HFFc6 (cell line): ENCODE data around the gene TMEM260. TPM values are rescaled to one million over a fixed set of nuclear protein-coding genes. Genes with fewer than 3 reads are reported as not detected.
A peak's percentile ranks its signal among the peaks of the same experiment; 100 is the strongest.

Experiments used
- DNase-seq: peaks from one replicate; pipeline ENCODE4 v3.0.0-alpha.2; 2018
- H3K27ac Mint-ChIP-seq: 2 replicates; pipeline ENCODE4 v1.8.0; 2020; ENCODE audit warnings: mild to moderate bottlenecking, mixed read lengths
- H3K27me3 Mint-ChIP-seq: 2 replicates; pipeline ENCODE4 v1.8.0; 2021; ENCODE audit warnings: mild to moderate bottlenecking, moderate library complexity, mixed read lengths; ENCODE audit not compliant: insufficient read depth
- H3K36me3 Mint-ChIP-seq: 2 replicates; pipeline ENCODE4 v1.8.0; 2021; ENCODE audit warnings: low read depth, mixed read lengths
- H3K4me1 Mint-ChIP-seq: 2 replicates; pipeline ENCODE4 v1.8.0; 2020; ENCODE audit warnings: low read depth, mixed read lengths
- H3K4me3 Mint-ChIP-seq: 2 replicates; pipeline ENCODE4 v1.8.0; 2020; ENCODE audit warnings: mild to moderate bottlenecking, moderate library complexity, mixed read lengths
- H3K9me3 Mint-ChIP-seq: 2 replicates; pipeline ENCODE4 v1.8.0; 2020; ENCODE audit warnings: mild to moderate bottlenecking, mixed read lengths
- CTCF ChIP-seq: fragments of 200-600 bp; sonication (generic); IDR thresholded peaks from 2 replicates; pipeline ENCODE4 v1.5.0; 2021; ENCODE audit warnings: antibody characterized with exemption, mild to moderate bottlenecking
- total RNA-seq, 6 experiments: library from RNA; stranded (reverse); fragmentation: NEBNext Ultra II Directional; extraction: Animal tissue kit (Norgen Biotek cat#: 25700); gene quantifications; 2 replicates in 1 of 6; 3 replicates in 5 of 6; pipeline ENCODE4 v1.2.3, GENCODE V29; 2021

TMEM260 gene
- total RNA-seq, 6 experiments from 2014 or later = 14.4 to 21.0 (median 16.3) TPM

- no peak for TF ChIP-seq CTCF
- DNase-seq = no peak
- no peaks in the 10 kb centered on the region for H3K9me3 Mint-ChIP-seq
- H3K4me3 Mint-ChIP-seq = no peak overlapping the region
- H3K27me3 Mint-ChIP-seq = peaks cover 2% of the 10 kb centered on the region
- no peaks in the 10 kb centered on the region for H3K36me3 Mint-ChIP-seq
- H3K27ac Mint-ChIP-seq = no peak overlapping the region
- peaks cover 23% of the 10 kb centered on the region for H3K4me1 Mint-ChIP-seq
Measured at GRCh38 chr14:56659378-56659777, 79.8 kb downstream of the TMEM260 start.

- peaks cover 2% of the 10 kb centered on the region for H3K27me3 Mint-ChIP-seq
- no peaks in the 10 kb centered on the region for H3K36me3 Mint-ChIP-seq
- peak; percentile 82 for TF ChIP-seq CTCF
- peaks cover 30% of the 10 kb centered on the region for H3K4me1 Mint-ChIP-seq
- no peaks in the 10 kb centered on the region for H3K9me3 Mint-ChIP-seq
- peak; percentile 43 for DNase-seq
- no peak overlapping the region for H3K4me3 Mint-ChIP-seq
- H3K27ac Mint-ChIP-seq = no peak overlapping the region
Measured at GRCh38 chr14:56659964-56660551, 80.5 kb downstream of the TMEM260 start.

- Mint-ChIP-seq H3K4me1 (peaks cover 34% of the 10 kb centered on the region), H3K4me3 (no peak overlapping the region), H3K9me3 (no peaks in the 10 kb centered on the region; the same call in 1 of the 2 replicates), H3K27ac (no peak overlapping the region), H3K27me3 (peaks cover 2% of the 10 kb centered on the region), H3K36me3 (peaks cover 5% of the 10 kb centered on the region; the same call in 1 of the 2 replicates)
- TF ChIP-seq CTCF = no peak
- DNase-seq = no peak
Measured at GRCh38 chr14:56660677-56661389, 81.2 kb downstream of the TMEM260 start.

- no peak overlapping the region for H3K4me3 Mint-ChIP-seq
- peaks cover 40% of the 10 kb centered on the region for H3K4me1 Mint-ChIP-seq
- H3K27ac Mint-ChIP-seq = no peak overlapping the region
- H3K27me3 Mint-ChIP-seq = peaks cover 2% of the 10 kb centered on the region
- H3K36me3 Mint-ChIP-seq = peaks cover 9% of the 10 kb centered on the region; the same call in 1 of the 2 replicates
- no peak for DNase-seq
- no peak for TF ChIP-seq CTCF
- H3K9me3 Mint-ChIP-seq = no peaks in the 10 kb centered on the region; the same call in 1 of the 2 replicates
Measured at GRCh38 chr14:56661478-56661877, 81.9 kb downstream of the TMEM260 start.

- TF ChIP-seq CTCF = no peak
- peaks cover 2% of the 10 kb centered on the region for H3K27me3 Mint-ChIP-seq
- peaks cover 15% of the 10 kb centered on the region for H3K36me3 Mint-ChIP-seq
- H3K27ac Mint-ChIP-seq = no peak overlapping the region
- no peak overlapping the region for H3K4me3 Mint-ChIP-seq
- peaks cover 6% of the 10 kb centered on the region; the same call in 1 of the 2 replicates for H3K9me3 Mint-ChIP-seq
- H3K4me1 Mint-ChIP-seq = peaks cover 47% of the 10 kb centered on the region
- DNase-seq = no peak
Measured at GRCh38 chr14:56664811-56665421, 85.3 kb downstream of the TMEM260 start.
